Neutrophil (primary cell): ENCODE results near the gene SLC35B1.

Source experiments
- H3K27ac ChIP-seq: fragments of 200-600 bp; sonication (generic); 2 replicates; pipeline ENCODE4 v1.5.1; 2016; ENCODE audit warnings: mild to moderate bottlenecking, moderate library complexity
- H3K27me3 ChIP-seq: fragments of 200-600 bp; sonication (generic); 2 replicates; pipeline ENCODE4 v1.6.0; 2016; ENCODE audit warnings: mild to moderate bottlenecking
- H3K36me3 ChIP-seq: fragments of 200-600 bp; sonication (generic); 2 replicates; pipeline ENCODE4 v1.5.1; 2017
- H3K4me1 ChIP-seq, 2 experiments: fragments of 200-600 bp in 1 of 2; sonication (generic) in 1 of 2; 1 replicate in 1 of 2; 2 replicates in 1 of 2; pipeline versions ENCODE4 v1.5.1 to v1.6.1; 2013 to 2016; ENCODE audit warnings: low read depth in 1 of 2, low read length in 1 of 2, mild to moderate bottlenecking in 1 of 2, moderate library complexity in 1 of 2; ENCODE audit not compliant: control insufficient read depth in 1 of 2, insufficient read depth in 1 of 2
- H3K4me3 ChIP-seq, 2 experiments: fragments of 200-600 bp in 1 of 2; sonication (generic) in 1 of 2; 1 replicate in 1 of 2; 2 replicates in 1 of 2; pipeline ENCODE4 v1.5.1; 2013 to 2016; ENCODE audit warnings: low read depth in 1 of 2, low read length in 1 of 2, mild to moderate bottlenecking in 1 of 2, moderate library complexity in 1 of 2
- H3K9me3 ChIP-seq: fragments of 200-600 bp; sonication (generic); 2 replicates; pipeline ENCODE4 v1.5.1; 2016
- TF ChIP-seq, protein P1 (sequence below): fragments of 200-600 bp; sonication (generic); IDR thresholded peaks from 2 replicates; pipeline ENCODE4 v1.5.1; 2016; ENCODE audit warnings: antibody characterized with exemption

SLC35B1 gene

GRCh38 chr17:49739641-49740271 lies 32.0 kb upstream of the SLC35B1 start:
- Histone ChIP-seq H3K27ac (peak overlapping the region; percentile 90), H3K4me1 (peaks cover 68 to 79% of the 10 kb centered on the region in 2 experiments), H3K36me3 (no peaks in the 10 kb centered on the region), H3K9me3 (no peaks in the 10 kb centered on the region), H3K27me3 (no peaks in the 10 kb centered on the region), H3K4me3 (peak overlapping the region; percentile 51 to 59)
- TF ChIP-seq, protein P1, sequence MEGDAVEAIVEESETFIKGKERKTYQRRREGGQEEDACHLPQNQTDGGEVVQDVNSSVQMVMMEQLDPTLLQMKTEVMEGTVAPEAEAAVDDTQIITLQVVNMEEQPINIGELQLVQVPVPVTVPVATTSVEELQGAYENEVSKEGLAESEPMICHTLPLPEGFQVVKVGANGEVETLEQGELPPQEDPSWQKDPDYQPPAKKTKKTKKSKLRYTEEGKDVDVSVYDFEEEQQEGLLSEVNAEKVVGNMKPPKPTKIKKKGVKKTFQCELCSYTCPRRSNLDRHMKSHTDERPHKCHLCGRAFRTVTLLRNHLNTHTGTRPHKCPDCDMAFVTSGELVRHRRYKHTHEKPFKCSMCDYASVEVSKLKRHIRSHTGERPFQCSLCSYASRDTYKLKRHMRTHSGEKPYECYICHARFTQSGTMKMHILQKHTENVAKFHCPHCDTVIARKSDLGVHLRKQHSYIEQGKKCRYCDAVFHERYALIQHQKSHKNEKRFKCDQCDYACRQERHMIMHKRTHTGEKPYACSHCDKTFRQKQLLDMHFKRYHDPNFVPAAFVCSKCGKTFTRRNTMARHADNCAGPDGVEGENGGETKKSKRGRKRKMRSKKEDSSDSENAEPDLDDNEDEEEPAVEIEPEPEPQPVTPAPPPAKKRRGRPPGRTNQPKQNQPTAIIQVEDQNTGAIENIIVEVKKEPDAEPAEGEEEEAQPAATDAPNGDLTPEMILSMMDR, result no peak

DNA sequence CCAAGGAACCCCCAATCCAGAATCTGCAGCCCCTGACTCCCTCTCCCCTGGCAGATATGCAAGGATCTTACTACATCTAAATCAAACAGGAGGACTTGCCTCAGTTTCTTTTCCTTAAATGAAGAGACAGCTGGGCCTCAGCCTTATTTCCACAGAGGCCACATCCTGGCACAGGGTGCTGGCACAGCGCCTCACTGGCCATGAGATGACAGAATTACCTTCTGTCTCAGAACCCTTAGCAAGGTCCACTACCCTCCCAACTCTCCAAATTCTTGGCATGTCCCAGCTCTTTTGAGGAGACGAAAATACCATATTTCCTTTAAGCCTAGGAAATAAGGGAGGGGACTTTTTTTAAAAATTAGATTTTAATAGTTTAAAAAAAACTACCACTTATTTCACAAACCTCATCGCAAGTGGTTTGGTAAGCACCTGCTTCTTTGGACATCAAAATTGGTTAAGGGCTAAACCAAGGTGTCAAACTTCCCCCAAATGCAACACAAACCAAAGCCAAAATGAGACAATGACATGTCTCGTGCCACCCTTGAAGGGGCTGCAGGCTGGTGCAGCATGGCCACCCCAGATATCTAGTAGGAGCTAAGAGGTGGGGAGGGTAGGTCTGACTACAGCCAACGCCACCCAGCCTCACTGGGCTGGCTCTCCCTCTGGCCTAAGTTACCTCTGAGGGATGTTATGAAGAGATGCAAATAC lies 30.8 kb upstream of the SLC35B1 start:
- no peaks in the 10 kb centered on the region for H3K27me3 ChIP-seq
- peaks cover 71 to 87% of the 10 kb centered on the region in 2 experiments for H3K4me1 ChIP-seq
- H3K9me3 ChIP-seq, result no peaks in the 10 kb centered on the region
- no peaks in the 10 kb centered on the region for H3K36me3 ChIP-seq
- H3K27ac ChIP-seq, result peak overlapping the region; percentile 90
- TF ChIP-seq, protein P1, result no peak
- peak overlapping the region; percentile 51 to 59 for H3K4me3 ChIP-seq

GRCh38 chr17:49734515-49735490 lies 27.0 kb upstream of the SLC35B1 start:
- no peaks in the 10 kb centered on the region for H3K27me3 ChIP-seq
- peak overlapping the region; percentile 90 for H3K27ac ChIP-seq

DNA sequence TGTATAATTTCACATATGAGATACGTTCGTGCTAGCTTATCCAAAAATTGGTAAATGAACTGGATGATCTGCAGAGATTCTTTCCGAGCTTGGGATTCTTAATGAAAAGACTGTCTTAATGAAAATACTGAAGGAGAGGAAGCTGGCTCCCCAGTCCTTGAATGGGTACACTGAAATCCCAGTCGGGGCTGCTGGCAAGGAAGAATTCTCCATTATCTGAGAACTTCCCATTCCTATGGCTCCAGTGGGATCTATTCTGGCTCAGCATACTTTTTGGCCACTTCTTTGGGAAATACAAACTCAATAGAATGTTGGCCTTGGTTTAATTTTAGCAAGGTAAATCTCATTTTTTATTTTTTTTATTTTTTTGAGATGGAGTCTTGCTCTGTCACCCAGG lies 23.7 kb upstream of the SLC35B1 start:
- TF ChIP-seq, protein P1, result no peak
- H3K27me3 ChIP-seq, result no peaks in the 10 kb centered on the region
- H3K9me3 ChIP-seq, result no peaks in the 10 kb centered on the region
- H3K4me3 ChIP-seq, result no peak overlapping the region
- H3K27ac ChIP-seq, result no peak overlapping the region
- peaks cover 15 to 40% of the 10 kb centered on the region in 2 experiments for H3K4me1 ChIP-seq
- H3K36me3 ChIP-seq, result no peaks in the 10 kb centered on the region

More at GRCh38 chr17:49734515-49735490, 27.0 kb upstream of the SLC35B1 start:
- Histone ChIP-seq H3K36me3 (no peaks in the 10 kb centered on the region), H3K4me3 (no peak overlapping the region), H3K4me1 (peaks cover 39 to 56% of the 10 kb centered on the region in 2 experiments), H3K9me3 (no peaks in the 10 kb centered on the region)
- TF ChIP-seq, protein P1, result no peak

GRCh38 chr17:49730785-49731434 lies 23.1 kb upstream of the SLC35B1 start:
- H3K4me1 ChIP-seq, result peaks cover 15 to 36% of the 10 kb centered on the region in 2 experiments
- H3K4me3 ChIP-seq, result no peak overlapping the region
- H3K27me3 ChIP-seq, result no peaks in the 10 kb centered on the region
- no peaks in the 10 kb centered on the region for H3K9me3 ChIP-seq
- TF ChIP-seq, protein P1, result no peak
- H3K27ac ChIP-seq, result no peak overlapping the region
- H3K36me3 ChIP-seq, result no peaks in the 10 kb centered on the region
